ENCODE results near the gene DUOX1.
"Not testable (repeated sequence)": the region's sequence is repeated elsewhere in the genome, so short reads cannot be mapped to it uniquely, and the experiment has no call there.

The DUOX1 gene

DNA sequence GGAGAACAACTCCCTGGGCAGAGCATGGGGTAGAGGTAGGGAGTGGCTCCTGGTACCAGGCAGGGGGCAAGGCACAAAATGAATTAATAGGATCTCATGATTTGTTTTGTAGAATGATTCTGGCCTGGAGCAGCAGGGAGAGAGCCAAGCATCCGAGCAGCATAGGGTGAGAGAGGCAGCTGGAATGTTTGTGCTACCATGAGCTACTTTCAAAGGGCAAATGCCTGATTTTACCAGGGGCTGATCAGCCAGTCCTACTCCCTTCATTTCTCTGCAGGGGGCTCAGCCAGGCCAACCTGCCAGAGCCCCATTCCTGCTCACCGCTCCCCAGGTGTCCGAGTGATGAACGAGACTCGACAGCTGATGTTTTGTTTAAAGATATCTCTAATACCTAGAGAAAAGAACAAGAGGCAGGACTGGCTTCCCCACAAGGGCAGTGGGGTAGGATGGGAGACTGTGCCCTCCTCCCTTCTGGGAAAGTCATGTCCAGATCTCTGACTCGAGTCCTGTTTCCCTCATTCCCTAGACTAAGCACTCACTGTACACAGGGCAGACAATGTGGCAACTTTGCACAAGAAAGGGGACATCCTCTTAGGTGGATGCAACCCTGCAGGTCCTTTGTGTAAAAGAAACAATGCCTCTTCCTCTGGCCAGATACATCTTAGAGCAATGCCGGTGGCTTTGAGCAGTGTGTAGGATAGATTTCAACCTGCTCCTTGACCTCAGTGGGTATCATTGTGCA, 28.7 kb upstream of the DUOX1 start:
- no peaks in the 10 kb centered on the region for H3K79me2 ChIP-seq (ENCODE audit: insufficient read depth, low read length)
- H4K20me1 ChIP-seq (ENCODE audit: low read depth, low read length), result no peaks in the 10 kb centered on the region
- no peak overlapping the region for H3K4me2 ChIP-seq (ENCODE audit: low read depth, low read length, poor library complexity, severe bottlenecking)
- no peaks in the 10 kb centered on the region for H3K9me2 ChIP-seq (replicated peaks; ENCODE audit: insufficient read depth, low read length)
- no peaks in the 10 kb centered on the region for H3K36me3 ChIP-seq (ENCODE audit: low read length)
- H3K27me3 ChIP-seq (ENCODE audit: low read length), result no peaks in the 10 kb centered on the region
- no peaks in the 10 kb centered on the region for H3K9me3 ChIP-seq (ENCODE audit: insufficient read depth, low read length)
- TF ChIP-seq EZH2phosphoT487 (conservative IDR thresholded peaks at IDR 0.05; ENCODE audit: low read length), result no peak
- no peak for TF ChIP-seq CTCF (IDR thresholded peaks at IDR 0.05; ENCODE audit: insufficient read depth, low read length, poor library complexity, severe bottlenecking)
- H2AFZ ChIP-seq (ENCODE audit: low read depth, low read length, severe bottlenecking), result no peak overlapping the region
- H3K4me3 ChIP-seq (ENCODE audit: insufficient read depth, low read length, poor library complexity, severe bottlenecking), result no peak overlapping the region
- H3K27ac ChIP-seq (ENCODE audit: low read depth, low read length), result no peak overlapping the region
- no peaks in the 10 kb centered on the region for H3F3A ChIP-seq (ENCODE audit: insufficient read depth)
- no peak overlapping the region for H3K9ac ChIP-seq (ENCODE audit: low read length)

GRCh38 chr15:45101749-45102148, 28.0 kb upstream of the DUOX1 start:
- H3K4me2 ChIP-seq (ENCODE audit: low read depth, low read length, poor library complexity, severe bottlenecking), result no peak overlapping the region

GRCh38 chr15:45102226-45102625, 27.6 kb upstream of the DUOX1 start:
- H3K36me3 ChIP-seq (ENCODE audit: low read length), result no peaks in the 10 kb centered on the region
- no peaks in the 10 kb centered on the region for H4K20me1 ChIP-seq (ENCODE audit: low read depth, low read length)
- no peak overlapping the region for H3K4me2 ChIP-seq (ENCODE audit: low read depth, low read length, poor library complexity, severe bottlenecking)
- no peak overlapping the region for H3K9ac ChIP-seq (ENCODE audit: low read length)
- H3K27ac ChIP-seq (ENCODE audit: low read depth, low read length), result no peak overlapping the region
- TF ChIP-seq CTCF (IDR thresholded peaks at IDR 0.05; ENCODE audit: insufficient read depth, low read length, poor library complexity, severe bottlenecking) (no peak), EZH2phosphoT487 (conservative IDR thresholded peaks at IDR 0.05; ENCODE audit: low read length) (no peak)
- no peaks in the 10 kb centered on the region for H3K27me3 ChIP-seq (ENCODE audit: low read length)
- H3K4me3 ChIP-seq (ENCODE audit: insufficient read depth, low read length, poor library complexity, severe bottlenecking), result no peak overlapping the region
- no peaks in the 10 kb centered on the region for H3K9me2 ChIP-seq (replicated peaks; ENCODE audit: insufficient read depth, low read length)
- H2AFZ ChIP-seq (ENCODE audit: low read depth, low read length, severe bottlenecking), result no peak overlapping the region
- no peaks in the 10 kb centered on the region for H3K9me3 ChIP-seq (ENCODE audit: insufficient read depth, low read length)
- H3K79me2 ChIP-seq (ENCODE audit: insufficient read depth, low read length), result no peaks in the 10 kb centered on the region
- H3F3A ChIP-seq (ENCODE audit: insufficient read depth), result no peaks in the 10 kb centered on the region

More at GRCh38 chr15:45101749-45102148, 28.0 kb upstream of the DUOX1 start:
- no peaks in the 10 kb centered on the region for H3K9me3 ChIP-seq (ENCODE audit: insufficient read depth, low read length)
- TF ChIP-seq EZH2phosphoT487 (conservative IDR thresholded peaks at IDR 0.05; ENCODE audit: low read length) (no peak), CTCF (IDR thresholded peaks at IDR 0.05; ENCODE audit: insufficient read depth, low read length, poor library complexity, severe bottlenecking) (no peak)
- no peak overlapping the region for H3K4me3 ChIP-seq (ENCODE audit: insufficient read depth, low read length, poor library complexity, severe bottlenecking)
- no peaks in the 10 kb centered on the region for H4K20me1 ChIP-seq (ENCODE audit: low read depth, low read length)
- no peak overlapping the region for H2AFZ ChIP-seq (ENCODE audit: low read depth, low read length, severe bottlenecking)
- H3K27ac ChIP-seq (ENCODE audit: low read depth, low read length), result no peak overlapping the region
- H3K27me3 ChIP-seq (ENCODE audit: low read length), result no peaks in the 10 kb centered on the region
- no peaks in the 10 kb centered on the region for H3F3A ChIP-seq (ENCODE audit: insufficient read depth)
- H3K79me2 ChIP-seq (ENCODE audit: insufficient read depth, low read length), result no peaks in the 10 kb centered on the region
- no peaks in the 10 kb centered on the region for H3K9me2 ChIP-seq (replicated peaks; ENCODE audit: insufficient read depth, low read length)
- no peaks in the 10 kb centered on the region for H3K36me3 ChIP-seq (ENCODE audit: low read length)
- H3K9ac ChIP-seq (ENCODE audit: low read length), result no peak overlapping the region

GRCh38 chr15:45104170-45104569, 25.6 kb upstream of the DUOX1 start:
- H3K9me2 ChIP-seq (replicated peaks; ENCODE audit: insufficient read depth, low read length); H3K4me3 ChIP-seq (ENCODE audit: insufficient read depth, low read length, poor library complexity, severe bottlenecking); H2AFZ ChIP-seq (ENCODE audit: low read depth, low read length, severe bottlenecking); H3K36me3 ChIP-seq (ENCODE audit: low read length); H4K20me1 ChIP-seq (ENCODE audit: low read depth, low read length); H3K4me2 ChIP-seq (ENCODE audit: low read depth, low read length, poor library complexity, severe bottlenecking); H3K9me3 ChIP-seq (ENCODE audit: insufficient read depth, low read length); H3K9ac ChIP-seq (ENCODE audit: low read length); H3K27me3 ChIP-seq (ENCODE audit: low read length); H3K27ac ChIP-seq (ENCODE audit: low read depth, low read length); H3F3A ChIP-seq (ENCODE audit: insufficient read depth); H3K79me2 ChIP-seq (ENCODE audit: insufficient read depth, low read length): not testable (repeated sequence)

All from SU-DHL-6 (cell line).